Measurements from ENCODE around the gene SYNE4.

SYNE4 gene

GRCh38 chr19:35996777-35997176 lies 11.8 kb downstream of the SYNE4 start:
- Histone ChIP-seq H3K27ac (replicated peaks) (no peak overlapping the region), H3K4me3 (replicated peaks; ENCODE audit: insufficient read depth, low read length) (no peak overlapping the region), H3K27me3 (ENCODE audit: insufficient read depth, poor library complexity, severe bottlenecking) (no peaks in the 10 kb centered on the region)
- TF ChIP-seq CTCF (IDR thresholded peaks at IDR 0.05; ENCODE audit: insufficient read depth, low read length) (no peak), SPI1 (IDR thresholded peaks at IDR 0.05; ENCODE audit: borderline replicate concordance, low read depth) (no peak), POLR2AphosphoS5 (IDR thresholded peaks at IDR 0.05; ENCODE audit: low read depth) (no peak), REST (IDR thresholded peaks at IDR 0.05; ENCODE audit: insufficient replicate concordance, low read depth) (no peak), GABPA (IDR thresholded peaks at IDR 0.05; ENCODE audit: low read depth) (no peak)
- no peak for DNase-seq (ENCODE audit: low read depth in 1 of 2, low spot score in 1 of 2)

GRCh38 chr19:35995048-35995993 lies 13.3 kb downstream of the SYNE4 start, which contains the start of gene SDHAF1:
Gene SDHAF1, plus strand, starts transcription at chr19:35995188. Its CDS starts 87 bp downstream, at chr19:35995275.
- H3K4me3 ChIP-seq (replicated peaks; ENCODE audit: insufficient read depth, low read length), result peak within 1 kb of the TSS; percentile 83
- H3K27me3 ChIP-seq (ENCODE audit: insufficient read depth, poor library complexity, severe bottlenecking), result no peaks in the 10 kb centered on the region
- peak within 1 kb of the TSS; percentile 83 for H3K27ac ChIP-seq (replicated peaks)
- peak; percentile 75 for TF ChIP-seq SPI1 (IDR thresholded peaks at IDR 0.05; ENCODE audit: borderline replicate concordance, low read depth)
- peak; percentile 80 for TF ChIP-seq GABPA (IDR thresholded peaks at IDR 0.05; ENCODE audit: low read depth)
- TF ChIP-seq CTCF (IDR thresholded peaks at IDR 0.05; ENCODE audit: insufficient read depth, low read length), result no peak
- TF ChIP-seq REST (IDR thresholded peaks at IDR 0.05; ENCODE audit: insufficient replicate concordance, low read depth), result no peak
- TF ChIP-seq POLR2AphosphoS5 (IDR thresholded peaks at IDR 0.05; ENCODE audit: low read depth), result peak; percentile 74; the same call in 1 of the 2 replicates
- peak; percentile 92 to 97 for DNase-seq (ENCODE audit: low read depth in 1 of 2, low spot score in 1 of 2)

- DNase-seq (ENCODE audit: low read depth in 1 of 2, low spot score in 1 of 2), result no peak
- no peaks in the 10 kb centered on the region for H3K27me3 ChIP-seq (ENCODE audit: insufficient read depth, poor library complexity, severe bottlenecking)
- TF ChIP-seq POLR2AphosphoS5 (IDR thresholded peaks at IDR 0.05; ENCODE audit: low read depth) (no peak), GABPA (IDR thresholded peaks at IDR 0.05; ENCODE audit: low read depth) (no peak), REST (IDR thresholded peaks at IDR 0.05; ENCODE audit: insufficient replicate concordance, low read depth) (no peak)
- H3K4me3 ChIP-seq (replicated peaks; ENCODE audit: insufficient read depth, low read length), result no peak overlapping the region
- H3K27ac ChIP-seq (replicated peaks), result no peak overlapping the region
Observed at GRCh38 chr19:35993923-35994598, 14.6 kb downstream of the SYNE4 start.
